ENCODE data around the gene MEG3.

Gene MEG3

DNA sequence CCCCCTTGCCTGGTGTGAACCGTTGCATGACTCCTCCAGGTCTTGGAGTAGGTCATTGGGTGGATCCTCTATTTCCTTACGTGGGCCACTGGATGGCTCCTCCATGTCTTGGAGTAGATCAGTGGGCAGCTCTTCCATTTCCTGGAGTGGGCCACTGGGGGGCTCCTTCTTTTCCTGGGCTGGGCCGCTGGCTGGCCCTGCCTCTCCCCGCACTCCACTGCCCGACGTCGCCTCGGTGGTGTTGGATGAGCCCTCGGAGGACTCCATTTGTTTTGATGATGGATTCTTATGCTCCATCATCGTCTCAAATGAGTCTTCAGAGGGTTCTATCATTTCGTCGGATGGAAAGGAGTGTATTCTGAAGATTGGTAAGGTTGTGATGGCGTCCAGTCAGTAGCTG is 58.5 kb downstream of the MEG3 start:
- no peak for DNase-seq

DNA sequence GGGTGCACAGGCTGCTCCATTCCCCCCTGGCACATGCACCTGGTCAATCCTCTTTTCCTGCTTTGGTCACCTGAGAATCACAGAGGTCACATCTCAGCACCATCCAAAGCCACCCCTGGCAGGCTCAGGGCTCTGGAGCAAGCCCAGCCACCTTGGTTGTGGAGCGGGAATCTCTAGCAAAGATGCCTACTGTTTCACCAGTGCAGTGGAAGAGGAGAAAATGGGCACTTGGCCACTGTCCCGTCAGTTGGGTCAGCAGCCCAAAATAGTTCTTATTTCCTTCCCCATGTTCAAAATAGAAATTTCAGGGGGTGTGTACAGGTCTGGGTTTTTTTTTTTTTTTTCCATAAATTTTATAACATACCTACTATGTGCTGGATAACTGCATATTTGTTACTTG is 59.3 kb downstream of the MEG3 start:
- DNase-seq = no peak

- no peak for DNase-seq
Measured at GRCh38 chr14:100885617-100886016, 59.7 kb downstream of the MEG3 start.

GRCh38 chr14:100887728-100888335 is 61.9 kb downstream of the MEG3 start:
- DNase-seq = no peak

GRCh38 chr14:100888789-100889315 is 62.9 kb downstream of the MEG3 start:
- DNase-seq = no peak

DNA sequence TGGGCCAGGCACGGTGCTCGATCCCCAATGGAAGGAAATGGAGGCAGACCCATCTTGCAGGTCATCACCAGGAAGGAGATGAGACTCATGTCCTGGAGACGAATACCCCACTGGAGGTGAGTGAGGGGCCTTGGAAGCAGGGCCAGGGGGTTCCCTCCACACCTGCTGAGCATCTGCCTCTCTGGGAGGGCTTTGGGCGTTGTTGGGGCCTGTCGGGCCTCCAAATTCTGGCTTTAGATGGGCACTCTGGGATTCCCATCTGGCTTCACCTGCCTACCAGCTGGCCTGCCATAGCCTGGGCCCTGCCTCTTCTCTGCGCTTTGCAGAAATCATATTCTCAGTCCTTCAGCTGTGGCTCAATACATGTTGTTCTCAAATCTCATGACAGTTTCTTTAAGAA is 63.7 kb downstream of the MEG3 start:
- DNase-seq = peak; percentile 45

GRCh38 chr14:100890061-100890850 is 64.3 kb downstream of the MEG3 start:
- no peak for DNase-seq

DNA sequence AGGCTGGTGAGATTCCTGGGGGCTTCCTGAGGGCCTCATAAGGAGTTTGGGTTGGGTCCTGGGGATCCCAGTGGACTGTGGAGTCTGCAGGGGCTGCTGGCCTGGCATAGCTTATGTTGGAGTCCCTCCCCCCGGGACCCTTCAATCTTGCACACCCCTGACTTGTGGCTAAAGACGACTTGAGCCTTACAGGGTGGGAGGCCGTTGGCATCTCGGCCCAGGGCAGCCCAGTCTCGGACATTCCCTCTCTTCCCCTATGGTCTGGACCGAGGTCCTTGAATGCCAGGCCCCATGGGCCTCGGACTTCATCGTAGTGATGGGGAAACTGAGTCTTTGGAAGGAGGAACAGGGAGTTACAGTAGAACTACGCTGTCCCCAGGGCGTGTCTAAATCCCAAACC is 65.1 kb downstream of the MEG3 start:
- no peak for DNase-seq

DNA sequence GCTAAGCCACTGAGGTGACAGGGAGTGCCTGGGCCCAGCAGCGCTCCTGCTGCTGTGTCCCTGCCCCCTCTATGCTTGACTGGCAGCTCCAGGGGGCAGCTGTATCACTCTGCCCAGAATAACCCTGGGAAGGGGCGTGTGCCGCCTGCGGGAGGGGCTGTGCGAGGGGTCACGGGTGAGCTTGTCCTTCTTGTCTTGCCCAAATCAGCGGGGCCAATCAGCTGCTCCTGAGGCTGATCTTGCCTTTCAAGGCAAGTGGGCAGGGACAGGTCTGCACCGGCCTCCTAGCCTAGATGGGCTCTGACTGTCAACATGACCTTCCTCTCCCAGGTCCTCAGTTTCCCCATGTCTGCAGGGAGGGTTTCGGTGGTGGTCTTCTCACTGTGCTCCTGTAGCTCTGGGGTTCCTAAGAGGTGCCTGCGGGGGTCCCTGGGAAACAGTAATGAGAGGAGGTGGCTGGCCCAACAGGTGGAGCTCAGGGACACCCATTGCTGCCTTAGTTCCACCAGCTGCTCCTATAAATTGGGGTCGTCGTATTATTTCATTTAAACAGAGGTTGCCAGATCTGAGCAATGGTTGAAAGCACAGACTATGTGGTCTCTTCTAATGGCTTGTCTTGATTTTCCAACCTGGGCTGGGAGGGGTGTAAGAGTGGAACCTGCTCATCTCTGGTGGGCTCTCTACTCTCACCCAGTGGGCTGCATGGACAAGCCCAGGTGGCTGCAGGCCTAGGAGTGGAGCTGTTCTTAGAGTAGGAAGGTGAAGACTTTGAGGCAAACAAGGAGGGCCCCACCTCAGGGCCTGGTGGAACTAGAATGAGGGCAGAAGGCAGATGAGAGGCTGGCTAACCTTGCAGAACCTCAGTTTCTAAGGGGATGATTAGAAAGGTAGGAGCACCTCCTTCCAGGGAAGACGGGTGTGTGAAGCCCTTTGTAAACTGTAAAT is 65.9 kb downstream of the MEG3 start:
- DNase-seq = no peak

- DNase-seq = no peak
Measured at GRCh38 chr14:100892496-100893227, 66.7 kb downstream of the MEG3 start.

- no peak for DNase-seq
Measured at GRCh38 chr14:100893228-100893601, 67.3 kb downstream of the MEG3 start.

DNA sequence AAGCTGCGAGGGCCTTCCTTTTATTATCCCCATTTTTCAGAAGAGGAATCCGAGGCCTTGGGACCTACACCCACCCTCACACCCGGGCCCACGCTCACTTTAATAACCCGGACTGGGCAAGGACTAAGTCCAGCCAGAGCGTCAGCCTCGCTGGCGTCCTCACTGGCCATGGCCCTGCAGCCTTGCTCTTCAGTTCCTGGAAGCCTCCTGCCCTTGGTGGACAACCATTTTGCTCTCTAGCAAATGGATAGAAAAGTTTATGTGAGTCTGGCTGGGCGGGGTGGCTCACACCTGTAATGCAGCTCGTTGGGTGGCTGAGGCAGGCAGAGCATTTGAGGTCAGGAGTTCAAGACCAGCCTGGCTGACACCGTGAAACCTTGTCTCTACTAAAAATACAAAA is 67.8 kb downstream of the MEG3 start:
- DNase-seq = no peak

DNA sequence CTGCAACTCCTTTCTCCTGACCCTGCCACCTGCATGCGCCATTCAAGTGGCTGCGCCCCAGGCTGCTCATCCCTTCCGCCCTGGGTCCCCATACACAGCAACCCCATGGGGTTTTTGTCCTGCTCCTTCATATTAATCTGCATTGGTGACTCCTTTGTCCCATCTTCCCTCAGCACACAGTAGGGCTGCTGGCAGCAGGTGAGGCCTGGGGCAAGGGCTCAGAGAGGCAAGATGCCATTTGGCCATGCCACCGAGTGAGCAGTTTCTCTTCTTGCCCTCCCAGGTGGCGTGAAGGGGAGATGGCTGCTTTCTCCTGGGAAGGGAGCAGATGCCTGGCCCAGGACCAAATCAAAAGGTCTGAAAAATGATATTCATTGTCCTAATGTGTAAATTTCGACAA is 68.5 kb downstream of the MEG3 start:
- DNase-seq = no peak

GRCh38 chr14:100895411-100895810 is 69.5 kb downstream of the MEG3 start:
- no peak for DNase-seq

- no peak for DNase-seq
Measured at GRCh38 chr14:100896369-100897060, 70.6 kb downstream of the MEG3 start.

- DNase-seq = no peak
Measured at GRCh38 chr14:100898465-100898864, 72.5 kb downstream of the MEG3 start.

DNA sequence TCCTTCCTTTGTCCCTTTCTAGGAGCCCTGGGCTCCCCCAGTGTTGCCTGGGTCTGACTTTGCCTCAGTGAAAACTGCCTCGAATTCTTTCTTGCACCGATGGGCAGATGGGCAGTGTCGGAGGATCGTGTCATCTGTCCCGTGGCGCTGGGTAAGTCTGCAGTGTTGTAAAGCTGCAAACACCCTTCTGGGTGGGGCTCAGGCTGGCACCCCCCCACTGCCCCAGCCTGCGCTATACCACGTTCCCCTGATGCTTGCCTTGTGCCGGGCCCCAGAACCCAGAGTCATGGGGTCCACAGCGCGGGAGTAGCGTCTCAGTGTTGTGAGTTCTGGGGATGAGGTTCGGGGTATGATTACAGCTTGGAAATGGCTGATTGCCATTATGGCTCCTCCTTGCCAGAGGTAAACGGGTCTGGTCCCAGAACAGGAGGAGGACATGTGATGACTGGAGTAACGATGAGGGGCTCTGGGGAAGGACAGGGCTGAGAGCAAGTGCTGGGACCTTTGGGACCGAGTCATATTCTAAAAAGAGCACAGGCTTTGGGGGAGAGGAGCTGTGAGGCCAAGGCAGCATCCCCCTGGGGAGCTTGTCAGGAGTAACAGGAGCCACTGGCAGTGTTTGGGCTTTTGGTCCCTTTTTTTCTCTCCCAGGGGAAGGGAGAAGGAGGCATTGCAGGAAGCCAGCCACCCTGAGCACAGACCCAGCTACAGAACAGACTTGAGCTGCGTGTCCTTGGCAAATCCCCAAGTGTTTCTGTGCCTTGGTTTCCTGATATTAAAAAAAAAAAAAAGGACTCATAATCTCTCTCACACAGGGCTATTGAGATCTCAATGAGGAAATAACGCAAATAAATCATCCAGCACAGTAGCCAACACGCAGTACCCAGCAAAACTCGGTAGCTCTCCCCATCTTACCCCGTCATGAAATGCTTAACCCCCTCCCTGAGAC is 73.3 kb downstream of the MEG3 start:
- peak; percentile 94 for DNase-seq

- DNase-seq = no peak
Measured at GRCh38 chr14:100899884-100900771, 74.2 kb downstream of the MEG3 start.

GRCh38 chr14:100900837-100901390 is 75.0 kb downstream of the MEG3 start:
- DNase-seq = peak; percentile 31
